ENCODE data around the gene NXNL1. TPM values are rescaled to one million over a fixed set of nuclear protein-coding genes. Genes with fewer than 3 reads are reported as not detected.

NXNL1 gene
- total and polyA plus RNA-seq, 2 of the 13 experiments (the other 11 are each of a cell fraction or from before 2014, with no cell fraction given): not detected

- TF ChIP-seq CTCF (CRISPR knock-in tag; IDR thresholded peaks at IDR 0.05) (peak; percentile 19; the same call in 1 of the 2 replicates), CENPX (CRISPR knock-in tag; IDR thresholded peaks at IDR 0.05) (no peak), IKZF4 (CRISPR knock-in tag; IDR thresholded peaks at IDR 0.05; ENCODE audit: borderline replicate concordance, low read depth, not compliant biosample characterization) (no peak), ZNF672 (CRISPR knock-in tag; IDR thresholded peaks at IDR 0.05) (no peak), ZNF225 (CRISPR knock-in tag; IDR thresholded peaks at IDR 0.05) (no peak), ZNF740 (CRISPR knock-in tag; IDR thresholded peaks at IDR 0.05) (no peak), FOSL1 (CRISPR knock-in tag; IDR thresholded peaks at IDR 0.05; ENCODE audit: borderline replicate concordance) (no peak), ZSCAN25 (CRISPR knock-in tag; IDR thresholded peaks at IDR 0.05) (no peak), ZNF280D (CRISPR knock-in tag; IDR thresholded peaks at IDR 0.05) (no peak), HES4 (CRISPR knock-in tag; IDR thresholded peaks at IDR 0.05; ENCODE audit: borderline replicate concordance) (peak; percentile 68), ZBTB49 (CRISPR knock-in tag; IDR thresholded peaks at IDR 0.05; ENCODE audit: borderline replicate concordance) (no peak), ZBTB14 (CRISPR knock-in tag; IDR thresholded peaks at IDR 0.05) (peak; percentile 64; the same call in 1 of the 2 replicates), CBX5 (CRISPR knock-in tag; IDR thresholded peaks at IDR 0.05; ENCODE audit: borderline replicate concordance) (0 out of 2 replicates have a peak, but pooled peaks have one; percentile 17), HNRNPLL (IDR thresholded peaks at IDR 0.05; ENCODE audit: low read depth, low read length, poor library complexity, severe bottlenecking) (peak; percentile 82), SP1 (IDR thresholded peaks at IDR 0.05) (no peak), SP1 (CRISPR knock-in tag; IDR thresholded peaks at IDR 0.05) (peak; percentile 66), MED8 (CRISPR knock-in tag; IDR thresholded peaks at IDR 0.05; ENCODE audit: insufficient replicate concordance) (no peak), GATA4 (IDR thresholded peaks at IDR 0.05; ENCODE audit: borderline replicate concordance, low read depth) (no peak), FOXK1 (CRISPR knock-in tag; IDR thresholded peaks at IDR 0.05; ENCODE audit: borderline replicate concordance, low read depth) (peak; percentile 19; the same call in 1 of the 2 replicates), MTF2 (CRISPR knock-in tag; IDR thresholded peaks at IDR 0.05; ENCODE audit: borderline replicate concordance) (peak; percentile 49; the same call in 1 of the 2 replicates)
Observed at GRCh38 chr19:17470068-17470841, 9.5 kb upstream of the NXNL1 start, which contains the start of gene SLC27A1 (continued).

Data from HepG2 (cell line).